Neuronal stem cell (in vitro differentiated cells): ENCODE results near the gene PCSK5.

Source experiments
- DNase-seq: peaks from one replicate; pipeline ENCODE4 v3.0.0-alpha.2; 2013; ENCODE audit warnings: low spot score
- H2AFZ ChIP-seq: one replicate; pipeline ENCODE4 v1.6.1; 2013; ENCODE audit warnings: mild to moderate bottlenecking, low read length, inconsistent platforms
- H2AK5ac ChIP-seq: 2 replicates; pipeline ENCODE4 v1.6.1; 2013; ENCODE audit warnings: low read depth, mild to moderate bottlenecking, inconsistent platforms, low read length, moderate library complexity, mixed read lengths
- H2BK120ac ChIP-seq: 2 replicates; pipeline ENCODE4 v1.6.1; 2013; ENCODE audit warnings: low read depth, mild to moderate bottlenecking, inconsistent platforms, low read length, moderate library complexity, mixed read lengths
- H2BK12ac ChIP-seq: one replicate; pipeline ENCODE4 v1.6.1; 2013; ENCODE audit warnings: low read length, inconsistent platforms
- H2BK15ac ChIP-seq: 2 replicates; pipeline ENCODE4 v1.6.1; 2013; ENCODE audit warnings: mild to moderate bottlenecking, low read length, inconsistent platforms, mixed read lengths
- H2BK5ac ChIP-seq: one replicate; pipeline ENCODE4 v1.6.1; 2013; ENCODE audit warnings: inconsistent platforms, mild to moderate bottlenecking, low read length, moderate library complexity
- H3K14ac ChIP-seq: one replicate; pipeline ENCODE4 v1.6.1; 2013; ENCODE audit warnings: low read length, inconsistent platforms
- H3K18ac ChIP-seq: 2 replicates; pipeline ENCODE4 v1.6.1; 2013; ENCODE audit warnings: low read length, inconsistent platforms
- H3K23ac ChIP-seq: 2 replicates; pipeline ENCODE4 v1.6.1; 2013; ENCODE audit warnings: low read depth, mild to moderate bottlenecking, mixed read lengths, low read length, inconsistent platforms; ENCODE audit not compliant: poor library complexity
- H3K27ac ChIP-seq: replicated peaks from 3 replicates; pipeline ENCODE4 v1.5.1; 2013; ENCODE audit warnings: low read length, inconsistent platforms
- H3K27me3 ChIP-seq, 3 experiments: 2 replicates each; pipeline ENCODE4 v1.6.1; 2013; ENCODE audit warnings: low read length in 3 of 3, mild to moderate bottlenecking in 2 of 3, inconsistent platforms in 1 of 3, low read depth in 1 of 3, mixed read lengths in 1 of 3, moderate library complexity in 1 of 3; ENCODE audit not compliant: control insufficient read depth in 3 of 3, insufficient read depth in 3 of 3
- H3K36me3 ChIP-seq, 2 donors: replicated peaks in 1 of 2; 2 replicates each; pipeline ENCODE4 v1.6.1; 2013; ENCODE audit warnings: low read length in 2 of 2; ENCODE audit not compliant: control insufficient read depth in 2 of 2, insufficient read depth in 2 of 2
- H3K4ac ChIP-seq: 2 replicates; pipeline ENCODE4 v1.6.1; 2013; ENCODE audit warnings: inconsistent platforms, mild to moderate bottlenecking, low read length, moderate library complexity
- H3K4me1 ChIP-seq, 2 donors: 1 replicate in 1 of 2; 2 replicates in 1 of 2; pipeline ENCODE4 v1.6.1; 2013; ENCODE audit warnings: low read length in 2 of 2, low read depth in 1 of 2; ENCODE audit not compliant: control insufficient read depth in 2 of 2, insufficient read depth in 1 of 2
- H3K4me2 ChIP-seq: one replicate; pipeline ENCODE4 v1.6.1; 2013; ENCODE audit warnings: mild to moderate bottlenecking, low read length, inconsistent platforms; ENCODE audit not compliant: insufficient read depth, poor library complexity, severe bottlenecking
- H3K4me3 ChIP-seq, 2 donors: 2 replicates each; pipeline ENCODE4 v1.5.1; 2013; ENCODE audit warnings: low read length in 2 of 2, mild to moderate bottlenecking in 2 of 2, inconsistent platforms in 1 of 2, moderate library complexity in 1 of 2
- H3K79me1 ChIP-seq: one replicate; pipeline ENCODE4 v1.6.1; 2013; ENCODE audit warnings: low read depth, mild to moderate bottlenecking, inconsistent platforms, low read length, moderate library complexity
- H3K9ac ChIP-seq: one replicate; pipeline ENCODE4 v1.6.1; 2013; ENCODE audit warnings: mild to moderate bottlenecking, low read depth, low read length, inconsistent platforms; ENCODE audit not compliant: poor library complexity
- H3K9me3 ChIP-seq, 2 donors: replicated peaks in 1 of 2; 2 replicates each; pipeline versions ENCODE3 to v1.6.1; 2013; ENCODE audit warnings: low read length in 2 of 2, mild to moderate bottlenecking in 2 of 2, inconsistent platforms in 1 of 2, low read depth in 1 of 2, mixed read lengths in 1 of 2, moderate library complexity in 1 of 2; ENCODE audit not compliant: control insufficient read depth in 2 of 2, insufficient read depth in 1 of 2
- H4K8ac ChIP-seq: one replicate; pipeline ENCODE4 v1.6.1; 2013; ENCODE audit warnings: low read depth, mild to moderate bottlenecking, inconsistent platforms, low read length, moderate library complexity
- H4K91ac ChIP-seq: one replicate; pipeline ENCODE4 v1.6.1; 2013; ENCODE audit warnings: low read length, low read depth, mild to moderate bottlenecking, inconsistent platforms; ENCODE audit not compliant: poor library complexity
- WGBS, 2 donors: extraction: QIAGEN DNeasy Blood & Tissue Kit; methylation state at CpG; one replicate each; pipeline ENCODE4 v1.1.7; 2013; ENCODE audit warnings: missing lambda C conversion rate in 2 of 2, mixed read lengths in 1 of 2; ENCODE audit not compliant: insufficient read length in 2 of 2, insufficient replicate concordance in 1 of 2; ENCODE audit errors: extremely low coverage in 2 of 2; 5-methylcytosine and 5-hydroxymethylcytosine counted together

Gene PCSK5

GRCh38 chr9:75891771-75892215 is 1.3 kb downstream of the PCSK5 start:
- WGBS, 2 donors, result no CpG with 5 or more reads among the region's 32 CpGs
- Histone ChIP-seq H3K4ac (no peak overlapping the region), H3K9ac (peak overlapping the region; percentile 96), H3K9me3 (no peaks in the 10 kb centered on the region), H2BK5ac (peak overlapping the region; percentile 70), H3K27me3 (peaks cover 0 to 20% (median 0%) of the 10 kb centered on the region in 3 experiments), H4K91ac (no peak overlapping the region), H2BK15ac (no peak overlapping the region), H3K4me1 (peaks cover 0 to 23% of the 10 kb centered on the region in 2 donors), H3K23ac (no peak overlapping the region), H2BK120ac (peak overlapping the region; percentile 35), H3K36me3 (no peaks in the 10 kb centered on the region), H2AFZ (peak overlapping the region; percentile 90), H3K14ac (no peak overlapping the region), H2AK5ac (no peak overlapping the region), H3K79me1 (peaks cover 5% of the 10 kb centered on the region), H3K18ac (peak overlapping the region; percentile 88), H3K4me3 (peak overlapping the region; percentile 61 to 90), H4K8ac (no peak overlapping the region), H2BK12ac (no peak overlapping the region), H3K4me2 (peak overlapping the region; percentile 71), H3K27ac (no peak overlapping the region)
- no peak for DNase-seq

- Histone ChIP-seq H3K4me1 (peaks cover 0 to 23% of the 10 kb centered on the region in 2 donors), H2BK5ac (peak overlapping the region; percentile 70), H3K4ac (peak overlapping the region; percentile 41), H3K4me2 (peak overlapping the region; percentile 71), H3K23ac (peak overlapping the region; percentile 62), H3K14ac (no peak overlapping the region), H3K18ac (peak overlapping the region; percentile 90), H3K4me3 (peak overlapping the region; percentile 61 to 90), H2BK120ac (peak overlapping the region; percentile 42), H2BK12ac (no peak overlapping the region), H2AFZ (peak overlapping the region; percentile 90), H2BK15ac (peak overlapping the region; percentile 78), H3K27me3 (peaks cover 0 to 15% (median 0%) of the 10 kb centered on the region in 3 experiments), H4K91ac (no peak overlapping the region), H3K79me1 (peaks cover 5% of the 10 kb centered on the region), H3K36me3 (no peaks in the 10 kb centered on the region), H3K27ac (peak overlapping the region; percentile 49), H4K8ac (no peak overlapping the region), H3K9ac (peak overlapping the region; percentile 83), H2AK5ac (no peak overlapping the region), H3K9me3 (no peaks in the 10 kb centered on the region)
- no CpG with 5 or more reads among the region's 31 CpGs for WGBS, 2 donors
- no peak for DNase-seq
These were observed 1.9 kb downstream of the PCSK5 start for GRCh38 chr9:75892216-75892911.

- peaks cover 5% of the 10 kb centered on the region for H3K79me1 ChIP-seq
- H3K36me3 ChIP-seq, result no peaks in the 10 kb centered on the region
- H3K27ac ChIP-seq, result peak overlapping the region; percentile 49
- no peak overlapping the region for H2AK5ac ChIP-seq
- H2BK12ac ChIP-seq, result no peak overlapping the region
- peak overlapping the region; percentile 61 to 64 for H3K4me3 ChIP-seq
- DNase-seq, result no peak
- H3K27me3 ChIP-seq, result peaks cover 0 to 8% (median 0%) of the 10 kb centered on the region in 3 experiments
- H2AFZ ChIP-seq, result peak overlapping the region; percentile 90
- peak overlapping the region; percentile 71 for H3K4me2 ChIP-seq
- no peak overlapping the region for H4K91ac ChIP-seq
- H2BK5ac ChIP-seq, result no peak overlapping the region
- peaks cover 0 to 19% of the 10 kb centered on the region in 2 donors for H3K4me1 ChIP-seq
- H3K9ac ChIP-seq, result peak overlapping the region; percentile 45
- no CpG with 5 or more reads among the region's 3 CpGs for whole genome bisulfite sequencing, 2 donors
- H3K9me3 ChIP-seq, result no peaks in the 10 kb centered on the region
- H3K23ac ChIP-seq, result no peak overlapping the region
- no peak overlapping the region for H3K14ac ChIP-seq
- no peak overlapping the region for H3K4ac ChIP-seq
- no peak overlapping the region for H2BK15ac ChIP-seq
- H3K18ac ChIP-seq, result no peak overlapping the region
- H4K8ac ChIP-seq, result no peak overlapping the region
- H2BK120ac ChIP-seq, result no peak overlapping the region
These were observed 2.6 kb downstream of the PCSK5 start for GRCh38 chr9:75893106-75893505.

- Histone ChIP-seq H4K91ac (no peak overlapping the region), H3K79me1 (peaks cover 5% of the 10 kb centered on the region), H3K9ac (no peak overlapping the region), H3K4me3 (no peak overlapping the region), H4K8ac (no peak overlapping the region), H3K36me3 (no peaks in the 10 kb centered on the region), H2BK12ac (no peak overlapping the region), H3K4me1 (peaks cover 0 to 24% of the 10 kb centered on the region in 2 donors), H2AFZ (no peak overlapping the region), H2BK15ac (no peak overlapping the region), H3K18ac (no peak overlapping the region), H2BK5ac (no peak overlapping the region), H3K4ac (no peak overlapping the region), H3K27me3 (peaks cover 0 to 6% (median 0%) of the 10 kb centered on the region in 3 experiments), H2AK5ac (no peak overlapping the region), H3K4me2 (no peak overlapping the region), H3K9me3 (no peaks in the 10 kb centered on the region), H3K23ac (no peak overlapping the region), H3K14ac (no peak overlapping the region), H3K27ac (no peak overlapping the region), H2BK120ac (no peak overlapping the region)
- WGBS, 2 donors, result no CpG with 5 or more reads among the region's 3 CpGs
- no peak for DNase-seq
These were observed 4.1 kb downstream of the PCSK5 start for GRCh38 chr9:75894566-75894965.
